Prostate gland (tissue), 2 donors: ENCODE results near the gene ADIPOR2. TPM values are rescaled to one million over a fixed set of nuclear protein-coding genes. Genes with fewer than 3 reads are reported as not detected.

Experiments used
- DNase-seq: peaks from one replicate; pipeline ENCODE4 v3.0.0-alpha.2; 2019; ENCODE audit warnings: low spot score
- H3K27ac ChIP-seq, 2 donors: fragments of 200-600 bp; sonication (generic); 2 replicates each; pipeline ENCODE4 v1.5.1; 2017 to 2019
- H3K27me3 ChIP-seq: fragments of 200-600 bp; sonication (generic); replicated peaks from 2 replicates; pipeline ENCODE4 v1.5.1; 2019; ENCODE audit not compliant: insufficient read depth
- H3K36me3 ChIP-seq, 2 donors: fragments of 200-600 bp; sonication (generic); 1 replicate in 1 of 2; 2 replicates in 1 of 2; pipeline versions ENCODE4 v1.5.1 to v1.8.1; 2017 to 2019
- H3K4me1 ChIP-seq: fragments of 200-600 bp; sonication (generic); replicated peaks from 2 replicates; pipeline ENCODE4 v1.5.1; 2019
- H3K4me3 ChIP-seq, 2 donors: fragments of 200-600 bp; sonication (generic); 2 replicates each; pipeline ENCODE4 v1.5.1; 2017 to 2019
- H3K9me3 ChIP-seq: fragments of 200-600 bp; sonication (generic); 2 replicates; pipeline ENCODE4 v1.5.1; 2017
- POLR2A ChIP-seq: fragments of 450-650 bp; IDR thresholded peaks from one replicate; pipeline ENCODE4 v1.6.1; 2016; ENCODE audit warnings: antibody characterized with exemption, mild to moderate bottlenecking
- POLR2AphosphoS5 ChIP-seq: sonication (generic); formaldehyde crosslinking; IDR thresholded peaks from one replicate; pipeline ENCODE4 v1.6.1; 2017; ENCODE audit warnings: antibody characterized with exemption
- WGBS: methylation state at CpG from one replicate; pipeline ENCODE4 v1.1.5; 2018; 5-methylcytosine and 5-hydroxymethylcytosine counted together
- intact Hi-C: fragments of 100-400 bp; cut with DNase I; formaldehyde crosslinking; loops from one replicate; pipeline ENCODE4 v1.14.2; 2022
- total RNA-seq, 2 donors: library from RNA; depleted of rRNA; stranded (reverse); fragments of >200 nt; gene quantifications; one replicate each; pipeline ENCODE4 v1.1.0, GENCODE V29; 2016
- TF ChIP-seq, protein P1 (sequence below), 4 experiments: fragments of 200-600 bp in 2 of 4; fragments of 450-650 bp in 2 of 4; sonication (generic) in 2 of 4; IDR thresholded peaks; 1 replicate in 3 of 4; 2 replicates in 1 of 4; pipeline ENCODE4 v1.5.1; 2016 to 2019; ENCODE audit warnings: antibody characterized with exemption in 4 of 4, mild to moderate bottlenecking in 2 of 4, moderate library complexity in 2 of 4

The ADIPOR2 gene
- total RNA-seq, 2 donors from 2014 or later: 23.7 to 46.2 TPM

GRCh38 chr12:1811948-1812291, 121.0 kb downstream of the ADIPOR2 start:
- no peaks in the 10 kb centered on the region for H3K9me3 ChIP-seq
- H3K36me3 ChIP-seq: no peaks in the 10 kb centered on the region
- peaks cover 4% of the 10 kb centered on the region for H3K27me3 ChIP-seq
- no peak for DNase-seq
- H3K27ac ChIP-seq: no peak overlapping the region
- intact Hi-C loops: no loop called here
- no peak overlapping the region for H3K4me3 ChIP-seq
- WGBS: 78% methylated on average over 6 of the region's 6 CpGs
- TF ChIP-seq, protein P1, sequence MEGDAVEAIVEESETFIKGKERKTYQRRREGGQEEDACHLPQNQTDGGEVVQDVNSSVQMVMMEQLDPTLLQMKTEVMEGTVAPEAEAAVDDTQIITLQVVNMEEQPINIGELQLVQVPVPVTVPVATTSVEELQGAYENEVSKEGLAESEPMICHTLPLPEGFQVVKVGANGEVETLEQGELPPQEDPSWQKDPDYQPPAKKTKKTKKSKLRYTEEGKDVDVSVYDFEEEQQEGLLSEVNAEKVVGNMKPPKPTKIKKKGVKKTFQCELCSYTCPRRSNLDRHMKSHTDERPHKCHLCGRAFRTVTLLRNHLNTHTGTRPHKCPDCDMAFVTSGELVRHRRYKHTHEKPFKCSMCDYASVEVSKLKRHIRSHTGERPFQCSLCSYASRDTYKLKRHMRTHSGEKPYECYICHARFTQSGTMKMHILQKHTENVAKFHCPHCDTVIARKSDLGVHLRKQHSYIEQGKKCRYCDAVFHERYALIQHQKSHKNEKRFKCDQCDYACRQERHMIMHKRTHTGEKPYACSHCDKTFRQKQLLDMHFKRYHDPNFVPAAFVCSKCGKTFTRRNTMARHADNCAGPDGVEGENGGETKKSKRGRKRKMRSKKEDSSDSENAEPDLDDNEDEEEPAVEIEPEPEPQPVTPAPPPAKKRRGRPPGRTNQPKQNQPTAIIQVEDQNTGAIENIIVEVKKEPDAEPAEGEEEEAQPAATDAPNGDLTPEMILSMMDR (IDR thresholded peaks at IDR 0.05): no peak
- no peak for TF ChIP-seq POLR2AphosphoS5
- TF ChIP-seq POLR2A: no peak
- H3K4me1 ChIP-seq: no peaks in the 10 kb centered on the region

DNA sequence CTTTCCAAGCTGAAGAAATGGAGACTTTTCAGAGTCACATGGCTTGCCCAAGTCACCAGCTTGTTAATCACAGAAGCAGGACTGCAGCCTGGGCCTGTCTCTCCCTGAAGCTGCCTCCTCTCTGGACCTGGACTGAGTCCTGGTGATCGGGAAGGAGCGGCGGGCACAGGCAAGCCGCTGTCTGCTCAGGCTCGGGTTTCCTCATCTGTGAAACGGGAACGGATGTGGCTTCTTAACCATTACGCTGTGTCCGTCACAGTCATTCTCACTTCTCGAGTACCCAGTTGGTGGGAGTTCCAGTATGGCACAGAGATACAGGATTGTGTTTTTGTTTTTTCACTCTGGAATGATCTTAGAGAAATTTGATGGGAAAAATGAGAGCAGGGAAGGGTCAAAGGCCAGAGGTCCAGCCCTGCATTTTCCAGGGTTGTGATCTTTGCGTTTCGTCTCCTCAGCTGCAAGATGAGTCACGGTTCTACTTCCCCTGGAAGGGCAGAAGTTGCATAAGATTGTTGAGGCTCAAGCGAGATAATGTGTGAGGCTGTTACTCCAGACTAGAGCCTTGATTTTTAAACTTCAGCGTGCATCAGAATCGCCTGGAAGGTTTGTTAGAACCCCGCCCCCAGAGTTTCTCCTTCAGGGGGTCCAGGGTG, 121.9 kb downstream of the ADIPOR2 start:
- H3K27ac ChIP-seq: no peak overlapping the region

GRCh38 chr12:1814266-1814665, 123.4 kb downstream of the ADIPOR2 start:
- DNase-seq: no peak
- no peaks in the 10 kb centered on the region for H3K9me3 ChIP-seq
- TF ChIP-seq, protein P1 (IDR thresholded peaks at IDR 0.05): no peak
- TF ChIP-seq POLR2A (no peak), POLR2AphosphoS5 (no peak)
- no peaks in the 10 kb centered on the region for H3K36me3 ChIP-seq
- no peaks in the 10 kb centered on the region for H3K4me1 ChIP-seq
- intact Hi-C loops: no loop called here
- H3K27me3 ChIP-seq: peaks cover 4% of the 10 kb centered on the region
- 42% methylated on average over 8 of the region's 8 CpGs for WGBS
- H3K27ac ChIP-seq: no peak overlapping the region
- no peak overlapping the region for H3K4me3 ChIP-seq

More for the DNA sequence above, 121.9 kb downstream of the ADIPOR2 start:
- Histone ChIP-seq H3K36me3 (no peaks in the 10 kb centered on the region), H3K4me3 (no peak overlapping the region), H3K9me3 (no peaks in the 10 kb centered on the region), H3K4me1 (no peaks in the 10 kb centered on the region), H3K27me3 (peaks cover 4% of the 10 kb centered on the region)
- DNase-seq: no peak
- TF ChIP-seq POLR2AphosphoS5 (no peak), POLR2A (no peak)
- TF ChIP-seq, protein P1 (IDR thresholded peaks at IDR 0.05): no peak
- intact Hi-C loops: no loop called here
- WGBS: 91% methylated on average over 17 of the region's 17 CpGs

GRCh38 chr12:1815108-1815507, 124.2 kb downstream of the ADIPOR2 start:
- 90% methylated on average over 3 of the region's 3 CpGs for WGBS
- intact Hi-C loops: no loop called here
- Histone ChIP-seq H3K27me3 (peaks cover 4% of the 10 kb centered on the region), H3K4me1 (no peaks in the 10 kb centered on the region), H3K9me3 (no peaks in the 10 kb centered on the region), H3K27ac (no peak overlapping the region), H3K36me3 (no peaks in the 10 kb centered on the region), H3K4me3 (no peak overlapping the region)
- DNase-seq: no peak
- TF ChIP-seq, protein P1 (IDR thresholded peaks at IDR 0.05): no peak
- no peak for TF ChIP-seq POLR2AphosphoS5
- TF ChIP-seq POLR2A: no peak
